Activated T-cell treated with anti-CD3 and anti-CD28 coated beads, Interleukin-2, amount 50 U/mL, for 4 hours (primary cell): Measurements from ENCODE around the gene CT83. TPM values are rescaled to one million over a fixed set of nuclear protein-coding genes. Genes with fewer than 3 reads are reported as not detected.

Experiments
- ATAC-seq, 2 donors: fragments of 200-7000 bp; cut with Tn5 transposase; one replicate each; pipeline ENCODE4 v1.10.0; 2021
- DNase-seq: peaks from one replicate; pipeline ENCODE4 v3.0.0-alpha.2; 2020
- H3K27me3 Mint-ChIP-seq: one replicate; pipeline ENCODE4 v1.8.0; 2021; ENCODE audit warnings: low read depth, mixed read lengths
- H3K36me3 Mint-ChIP-seq: one replicate; pipeline ENCODE4 v1.8.0; 2022; ENCODE audit warnings: mixed read lengths; ENCODE audit not compliant: insufficient read depth
- H3K4me1 Mint-ChIP-seq: one replicate; pipeline ENCODE4 v1.8.0; 2021; ENCODE audit warnings: low read depth, mixed read lengths
- H3K4me3 Mint-ChIP-seq: one replicate; pipeline ENCODE4 v1.8.0; 2021; ENCODE audit warnings: mild to moderate bottlenecking, moderate library complexity, mixed read lengths
- H3K9me3 Mint-ChIP-seq: one replicate; pipeline ENCODE4 v1.8.0; 2021; ENCODE audit warnings: mixed read lengths
- total RNA-seq, 3 donors: library from RNA; stranded (reverse); gene quantifications; one replicate each; pipeline ENCODE4 v1.2.1, GENCODE V29; 2021

CT83 gene, protein sequence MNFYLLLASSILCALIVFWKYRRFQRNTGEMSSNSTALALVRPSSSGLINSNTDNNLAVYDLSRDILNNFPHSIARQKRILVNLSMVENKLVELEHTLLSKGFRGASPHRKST
- not detected for total RNA-seq

GRCh38 chrX:116462822-116463221 lies at the start of gene CT83:
CT83 (minus strand) TSS chrX:116462976; CDS start chrX:116462856, 120 bp downstream.
- Mint-ChIP-seq H3K4me1 (no peaks in the 10 kb centered on the region), H3K4me3 (no peak within 1 kb of the TSS), H3K27me3 (no peaks in the 10 kb centered on the region), H3K9me3 (no peaks in the 10 kb centered on the region), H3K36me3 (no peaks in the 10 kb centered on the region)
- ATAC-seq (no peak), DNase-seq (no peak)

GRCh38 chrX:116499780-116500179 lies 37.0 kb upstream of the CT83 start:
- ATAC-seq (no peak), DNase-seq (no peak)
- no peaks in the 10 kb centered on the region for H3K36me3 Mint-ChIP-seq
- no peaks in the 10 kb centered on the region for H3K4me1 Mint-ChIP-seq
- no peaks in the 10 kb centered on the region for H3K27me3 Mint-ChIP-seq
- no peak overlapping the region for H3K4me3 Mint-ChIP-seq
- no peaks in the 10 kb centered on the region for H3K9me3 Mint-ChIP-seq

GRCh38 chrX:116493271-116493670 lies 30.5 kb upstream of the CT83 start:
- DNase-seq = no peak
- no peaks in the 10 kb centered on the region for H3K36me3 Mint-ChIP-seq
- H3K27me3 Mint-ChIP-seq = no peaks in the 10 kb centered on the region
- no peak for ATAC-seq
- no peak overlapping the region for H3K4me3 Mint-ChIP-seq
- H3K4me1 Mint-ChIP-seq = no peaks in the 10 kb centered on the region
- no peaks in the 10 kb centered on the region for H3K9me3 Mint-ChIP-seq

DNA sequence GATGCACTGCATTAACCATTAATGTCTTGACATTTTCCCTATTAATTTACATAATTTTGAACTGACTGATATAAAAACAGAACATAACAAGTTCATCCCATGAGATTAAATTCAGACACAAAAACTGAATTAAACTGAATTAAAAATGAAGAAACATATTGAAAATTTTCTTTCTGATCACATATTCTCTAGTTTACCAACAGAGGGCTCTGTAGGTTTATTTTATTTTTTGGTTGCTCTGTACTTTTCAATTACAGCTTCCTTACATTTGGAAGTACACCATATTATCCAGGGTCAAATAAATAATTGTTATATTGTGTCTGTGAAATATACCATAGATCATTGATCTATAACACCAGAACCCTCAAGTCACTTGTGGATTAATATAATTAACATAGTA lies 27.3 kb upstream of the CT83 start:
- DNase-seq (no peak), ATAC-seq (no peak)
- Mint-ChIP-seq H3K9me3 (no peaks in the 10 kb centered on the region), H3K4me1 (no peaks in the 10 kb centered on the region), H3K27me3 (no peaks in the 10 kb centered on the region), H3K4me3 (no peak overlapping the region), H3K36me3 (no peaks in the 10 kb centered on the region)

DNA sequence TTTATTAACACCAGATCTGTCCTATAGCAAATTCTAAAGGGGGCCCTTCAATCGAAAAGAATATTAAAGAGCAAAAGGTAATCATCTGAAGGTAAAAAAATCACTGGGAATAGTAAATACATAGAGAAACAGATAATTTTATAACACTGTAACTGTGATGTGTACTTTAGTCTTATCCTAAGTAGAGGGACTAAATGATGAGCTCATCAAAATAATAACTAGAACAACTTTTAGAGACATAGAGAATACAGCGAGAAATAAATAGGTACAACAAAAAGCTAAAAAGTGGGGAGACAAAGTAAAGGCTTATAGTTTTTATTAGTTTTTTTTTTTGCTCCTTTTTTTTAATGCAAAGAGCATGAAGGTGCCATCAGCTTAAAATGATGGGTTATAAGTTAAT lies 17.3 kb upstream of the CT83 start:
- no peaks in the 10 kb centered on the region for H3K27me3 Mint-ChIP-seq
- no peak overlapping the region for H3K4me3 Mint-ChIP-seq
- ATAC-seq = no peak
- DNase-seq = no peak
- H3K4me1 Mint-ChIP-seq = no peaks in the 10 kb centered on the region
- H3K36me3 Mint-ChIP-seq = no peaks in the 10 kb centered on the region
- H3K9me3 Mint-ChIP-seq = peaks cover 10% of the 10 kb centered on the region

- DNase-seq = no peak
These were observed 13.6 kb downstream of the CT83 start for GRCh38 chrX:116449156-116449555.

DNA sequence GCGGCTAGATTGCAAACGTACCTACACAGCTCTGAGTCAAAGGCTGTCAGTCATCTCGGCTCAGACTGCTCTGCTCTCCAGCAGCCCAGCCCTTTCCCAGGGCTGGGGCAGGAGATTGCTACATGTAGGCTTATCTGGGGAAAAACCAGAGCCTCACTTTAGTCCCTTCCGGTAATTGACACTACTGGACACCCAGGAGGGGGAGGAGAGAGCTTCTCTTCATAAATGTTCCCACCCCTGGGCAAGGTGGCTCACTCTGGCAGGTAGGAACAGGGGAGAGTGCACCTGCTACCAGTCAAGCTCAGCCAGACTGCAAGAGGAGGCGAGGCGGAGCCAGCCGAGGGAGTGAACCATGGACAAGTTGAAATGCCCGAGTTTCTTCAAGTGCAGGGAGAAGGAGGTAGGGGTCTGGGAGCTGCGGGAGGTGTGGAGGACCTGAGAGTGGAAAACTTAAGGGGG lies 26.4 kb downstream of the CT83 start, which contains the start of gene SLC6A14:
SLC6A14 (plus strand) TSS at position 249 of the 459 bp plus-strand sequence; CDS start at position 353, 104 bp downstream.
- Mint-ChIP-seq H3K9me3 (peaks cover 6% of the 10 kb centered on the region), H3K4me1 (no peaks in the 10 kb centered on the region), H3K36me3 (no peaks in the 10 kb centered on the region), H3K27me3 (no peaks in the 10 kb centered on the region), H3K4me3 (no peak within 1 kb of the TSS)
- ATAC-seq (no peak), DNase-seq (no peak)

More at GRCh38 chrX:116449156-116449555, 13.6 kb downstream of the CT83 start:
- H3K9me3 Mint-ChIP-seq = no peaks in the 10 kb centered on the region
- H3K4me1 Mint-ChIP-seq = no peaks in the 10 kb centered on the region
- no peak overlapping the region for H3K4me3 Mint-ChIP-seq
- H3K36me3 Mint-ChIP-seq = no peaks in the 10 kb centered on the region
- no peaks in the 10 kb centered on the region for H3K27me3 Mint-ChIP-seq
- ATAC-seq = no peak

- Mint-ChIP-seq H3K36me3 (no peaks in the 10 kb centered on the region), H3K9me3 (peaks cover 6% of the 10 kb centered on the region), H3K4me1 (no peaks in the 10 kb centered on the region), H3K27me3 (no peaks in the 10 kb centered on the region), H3K4me3 (no peak overlapping the region)
- ATAC-seq (no peak), DNase-seq (no peak)
These were observed 27.2 kb downstream of the CT83 start for GRCh38 chrX:116435597-116435996.

GRCh38 chrX:116427978-116428377 lies 34.8 kb downstream of the CT83 start:
- no peak for DNase-seq
- no peaks in the 10 kb centered on the region for H3K9me3 Mint-ChIP-seq
- no peaks in the 10 kb centered on the region for H3K4me1 Mint-ChIP-seq
- H3K27me3 Mint-ChIP-seq = no peaks in the 10 kb centered on the region
- no peak overlapping the region for H3K4me3 Mint-ChIP-seq
- ATAC-seq = no peak
- no peaks in the 10 kb centered on the region for H3K36me3 Mint-ChIP-seq

GRCh38 chrX:116417968-116418367 lies 44.8 kb downstream of the CT83 start:
- Mint-ChIP-seq H3K9me3 (no peaks in the 10 kb centered on the region), H3K36me3 (no peaks in the 10 kb centered on the region), H3K27me3 (no peaks in the 10 kb centered on the region), H3K4me3 (no peak overlapping the region), H3K4me1 (no peaks in the 10 kb centered on the region)
- no peak for DNase-seq
- no peak for ATAC-seq

- no peaks in the 10 kb centered on the region for H3K9me3 Mint-ChIP-seq
- no peaks in the 10 kb centered on the region for H3K36me3 Mint-ChIP-seq
- DNase-seq (no peak), ATAC-seq (no peak)
- no peaks in the 10 kb centered on the region for H3K27me3 Mint-ChIP-seq
- H3K4me3 Mint-ChIP-seq = no peak overlapping the region
- H3K4me1 Mint-ChIP-seq = no peaks in the 10 kb centered on the region
These were observed 45.6 kb downstream of the CT83 start for GRCh38 chrX:116417214-116417613.

- Mint-ChIP-seq H3K4me3 (no peak overlapping the region), H3K9me3 (no peaks in the 10 kb centered on the region), H3K36me3 (no peaks in the 10 kb centered on the region), H3K4me1 (no peaks in the 10 kb centered on the region), H3K27me3 (no peaks in the 10 kb centered on the region)
- ATAC-seq (no peak), DNase-seq (no peak)
These were observed 49.5 kb downstream of the CT83 start for GRCh38 chrX:116413273-116413672.

Other genes starting within 250 kb of the CT83 start
- gene SLC6A14, start 26.4 kb downstream of the CT83 start, total RNA-seq = under 1 TPM in 2 of 3 donors, not detected in 1; 0.21 to 0.46 TPM